Pancreas (tissue), 10 donors: ENCODE data around the gene C1orf116. TPM values are rescaled to one million over a fixed set of nuclear protein-coding genes. Genes with fewer than 3 reads are reported as not detected.

Experiments used
- ATAC-seq, 4 donors: fragments of 200-7000 bp; cut with Tn5 transposase; one replicate each; pipeline versions ENCODE4 v1.8.0 to v1.9.1; 2020; ENCODE audit warnings: mild to moderate bottlenecking in 4 of 4, moderate library complexity in 4 of 4
- DNase-seq, 6 donors: peaks; one replicate each; pipeline ENCODE4 v3.0.0-alpha.2; 2020
- FAIRE-seq: peaks from 2 replicates; lab custom pipeline; 2012; peaks lifted over from hg19 to GRCh38; lab: Jason Lieb, UNC
- H3K27ac ChIP-seq, 4 donors: fragments of 200-600 bp; sonication (generic); 1 replicate in 3 of 4; 2 replicates in 1 of 4; pipeline versions ENCODE4 v1.5.0 to v1.8.0; 2020
- H3K27me3 ChIP-seq, 4 donors: fragments of 200-600 bp; one replicate each; pipeline ENCODE4 v1.8.0; 2021
- H3K36me3 ChIP-seq, 3 donors: fragments of 200-600 bp; sonication (generic) in 1 of 3; one replicate each; pipeline versions ENCODE4 v1.5.0 to v1.8.0; 2020 to 2021
- H3K4me1 ChIP-seq, 3 donors: fragments of 200-600 bp; one replicate each; pipeline ENCODE4 v1.8.0; 2021
- H3K4me3 ChIP-seq, 4 donors: fragments of 200-600 bp; sonication (generic) in 2 of 4; one replicate each; pipeline versions ENCODE4 v1.5.0 to v1.8.0; 2020 to 2021
- H3K9me3 ChIP-seq, 4 donors: fragments of 200-600 bp; one replicate each; pipeline ENCODE4 v1.8.0; 2021
- WGBS, 2 donors: extraction: QIAGEN DNeasy Blood & Tissue Kit; methylation state at CpG; one replicate each; pipeline ENCODE4 v1.1.7; 2013; 5-methylcytosine and 5-hydroxymethylcytosine counted together
- intact Hi-C, 3 donors: fragments of 100-400 bp; cut with DNase I; formaldehyde crosslinking; loops; one replicate each; pipeline versions ENCODE4 v1.11.1 to v1.14.2; 2022
- polyA plus RNA-seq, 2 donors: library from polyadenylated mRNA; stranded (reverse); fragments of 200-250 nt; gene quantifications; one replicate each; pipeline ENCODE4 v1.2.3, GENCODE V29; 2013
- total RNA-seq, 6 donors: library from RNA; stranded (reverse); fragmentation: NEBNext Ultra II Directional in 4 of 6; extraction: Animal tissue kit (Norgen Biotek cat#: 25700) in 4 of 6; gene quantifications; one replicate each; pipeline versions ENCODE4 v1.2.1 to v1.2.4, GENCODE V29; 2021 to 2023
- TF ChIP-seq, protein P1 (sequence below), 4 donors: fragments of 200-600 bp; sonication (generic) in 3 of 4; IDR thresholded peaks; one replicate each; pipeline versions ENCODE4 v1.5.0 to v1.8.0; 2021; ENCODE audit warnings: antibody characterized with exemption in 4 of 4
- donor health status: healthy with polysubstance abuse.
- donor health status: DM: no; HTN: no; CAD: no; lungs with moderate emphysema.
- donor health status: DM: no; HTN: no; CAD: no.
- donor health status: control.
- donor health status: control.
- donor health status: Bipolar disorder and iron deficiency.
- donor health status: DM: yes; HTN: yes; CAD: no.
- donor health status: DM: no; HTN: no; CAD: no.
- donor health status: DM: no; HTN: no; CAD: no.
- donor health status: DM: yes; HTN: yes; CAD: no.

C1orf116 gene
- total and polyA plus RNA-seq, 8 donors: 7.8 to 26.9 (median 10.1) TPM

DNA sequence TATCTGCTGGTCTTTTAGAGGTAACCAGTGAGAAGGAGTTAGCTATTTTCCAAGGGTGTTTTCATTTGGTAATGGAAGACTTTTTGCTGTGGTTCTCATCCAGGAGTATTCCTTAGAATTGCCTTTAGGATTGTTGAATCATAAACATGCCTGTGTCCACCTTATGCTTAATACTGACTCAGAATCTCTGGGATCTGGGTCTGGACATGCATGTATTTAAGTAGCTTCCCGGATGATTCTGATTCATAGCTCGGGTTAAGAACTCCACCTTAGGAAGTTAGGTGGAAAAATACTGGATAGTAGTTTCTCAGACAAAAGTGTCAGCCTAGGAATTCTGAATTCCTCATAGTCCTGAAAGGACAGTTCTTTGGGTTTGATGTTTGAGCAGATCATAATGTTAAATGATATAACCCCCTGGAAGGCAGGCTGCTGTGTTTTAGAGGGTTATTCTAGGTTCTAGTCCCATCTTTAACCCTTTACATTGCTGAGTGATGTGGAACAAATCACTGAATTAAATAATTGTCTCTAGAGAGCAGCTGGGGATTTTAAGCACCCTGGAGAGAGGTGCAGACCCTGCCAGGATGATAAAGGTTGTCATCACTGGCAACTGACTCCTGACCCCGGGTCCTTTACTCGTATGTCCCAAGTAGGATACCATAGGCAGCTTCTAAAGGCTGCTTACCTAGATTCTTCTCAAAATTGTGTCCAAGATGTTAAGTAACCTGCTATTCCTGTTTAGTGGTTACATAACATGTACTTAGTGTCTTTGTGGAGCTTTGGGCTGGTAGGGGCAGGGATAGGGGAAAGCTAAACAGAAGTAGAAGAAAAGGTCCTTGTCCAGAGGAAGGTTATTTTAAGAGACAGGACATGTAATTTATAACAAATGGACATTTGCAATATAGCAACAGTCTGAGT lies 41.6 kb upstream of the C1orf116 start:
- H3K4me1 ChIP-seq: no peaks in the 10 kb centered on the region
- intact Hi-C loops: no loop called here
- ATAC-seq (no peak), DNase-seq (no peak), FAIRE-seq (no peak)
- 69 to 74% methylated on average over 4 of the region's 4 CpGs for WGBS, 2 donors
- no peaks in the 10 kb centered on the region for H3K36me3 ChIP-seq
- no peak overlapping the region for H3K27ac ChIP-seq
- no peaks in the 10 kb centered on the region for H3K27me3 ChIP-seq
- no peak overlapping the region for H3K4me3 ChIP-seq
- TF ChIP-seq, protein P1, sequence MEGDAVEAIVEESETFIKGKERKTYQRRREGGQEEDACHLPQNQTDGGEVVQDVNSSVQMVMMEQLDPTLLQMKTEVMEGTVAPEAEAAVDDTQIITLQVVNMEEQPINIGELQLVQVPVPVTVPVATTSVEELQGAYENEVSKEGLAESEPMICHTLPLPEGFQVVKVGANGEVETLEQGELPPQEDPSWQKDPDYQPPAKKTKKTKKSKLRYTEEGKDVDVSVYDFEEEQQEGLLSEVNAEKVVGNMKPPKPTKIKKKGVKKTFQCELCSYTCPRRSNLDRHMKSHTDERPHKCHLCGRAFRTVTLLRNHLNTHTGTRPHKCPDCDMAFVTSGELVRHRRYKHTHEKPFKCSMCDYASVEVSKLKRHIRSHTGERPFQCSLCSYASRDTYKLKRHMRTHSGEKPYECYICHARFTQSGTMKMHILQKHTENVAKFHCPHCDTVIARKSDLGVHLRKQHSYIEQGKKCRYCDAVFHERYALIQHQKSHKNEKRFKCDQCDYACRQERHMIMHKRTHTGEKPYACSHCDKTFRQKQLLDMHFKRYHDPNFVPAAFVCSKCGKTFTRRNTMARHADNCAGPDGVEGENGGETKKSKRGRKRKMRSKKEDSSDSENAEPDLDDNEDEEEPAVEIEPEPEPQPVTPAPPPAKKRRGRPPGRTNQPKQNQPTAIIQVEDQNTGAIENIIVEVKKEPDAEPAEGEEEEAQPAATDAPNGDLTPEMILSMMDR (IDR thresholded peaks at IDR 0.05): no peak
- H3K9me3 ChIP-seq: no peaks in the 10 kb centered on the region

DNA sequence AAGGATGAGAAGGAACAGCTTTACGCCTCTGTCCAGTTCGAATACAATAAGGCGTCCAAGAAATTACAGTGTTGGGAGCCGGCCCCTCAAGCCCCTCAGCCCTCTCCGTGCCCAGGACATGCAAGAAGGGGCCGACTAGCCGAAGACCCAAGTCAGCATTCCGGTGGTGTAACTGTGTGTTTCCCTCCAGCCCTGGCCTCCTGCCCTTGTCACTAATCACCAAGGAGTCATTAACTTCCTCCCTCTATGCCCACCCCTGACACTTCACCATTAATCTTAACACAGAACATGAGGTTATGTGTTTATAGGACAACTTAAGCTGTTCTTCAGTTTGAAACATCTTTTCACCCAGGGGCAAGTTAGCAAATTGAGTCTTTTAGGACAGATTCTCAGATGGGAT lies 39.7 kb upstream of the C1orf116 start:
- ATAC-seq: no peak
- TF ChIP-seq, protein P1 (IDR thresholded peaks at IDR 0.05): no peak
- intact Hi-C loops: no loop called here
- no peak for DNase-seq
- no peaks in the 10 kb centered on the region for H3K27me3 ChIP-seq
- no peak overlapping the region for H3K4me3 ChIP-seq
- no peak overlapping the region for H3K27ac ChIP-seq
- 86 to 89% methylated on average over 8 of the region's 8 CpGs for WGBS, 2 donors
- no peaks in the 10 kb centered on the region for H3K9me3 ChIP-seq
- no peak for FAIRE-seq
- no peaks in the 10 kb centered on the region for H3K4me1 ChIP-seq
- H3K36me3 ChIP-seq: peaks cover 0 to 3% (median 0%) of the 10 kb centered on the region in 3 donors

DNA sequence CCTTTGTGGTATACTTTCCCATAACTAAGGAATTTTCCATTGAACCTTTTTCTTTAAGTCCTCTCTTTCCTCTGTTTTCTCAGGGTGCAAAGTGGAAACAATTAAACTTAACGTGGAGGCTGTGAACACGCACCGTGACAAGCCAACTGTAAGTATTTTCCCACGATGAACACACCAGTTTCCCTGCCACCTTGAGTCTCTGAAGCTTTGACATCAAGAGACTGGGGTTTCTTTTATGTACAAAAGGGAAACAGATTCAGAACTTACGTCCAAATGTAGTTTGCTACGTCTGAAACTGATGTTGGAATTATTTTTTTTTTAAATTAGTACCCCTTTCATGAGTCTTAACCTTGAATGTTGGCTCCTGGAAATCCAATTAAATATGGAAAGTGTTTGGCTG lies 38.9 kb upstream of the C1orf116 start:
- FAIRE-seq (no peak), DNase-seq (no peak), ATAC-seq (no peak)
- H3K27me3 ChIP-seq: no peaks in the 10 kb centered on the region
- H3K36me3 ChIP-seq: peaks cover 0 to 3% (median 0%) of the 10 kb centered on the region in 3 donors
- no peak overlapping the region for H3K27ac ChIP-seq
- WGBS, 2 donors: 87% methylated on average over 6 of the region's 6 CpGs
- intact Hi-C loops: no loop called here
- no peaks in the 10 kb centered on the region for H3K4me1 ChIP-seq
- no peak overlapping the region for H3K4me3 ChIP-seq
- H3K9me3 ChIP-seq: no peaks in the 10 kb centered on the region
- TF ChIP-seq, protein P1 (IDR thresholded peaks at IDR 0.05): no peak

DNA sequence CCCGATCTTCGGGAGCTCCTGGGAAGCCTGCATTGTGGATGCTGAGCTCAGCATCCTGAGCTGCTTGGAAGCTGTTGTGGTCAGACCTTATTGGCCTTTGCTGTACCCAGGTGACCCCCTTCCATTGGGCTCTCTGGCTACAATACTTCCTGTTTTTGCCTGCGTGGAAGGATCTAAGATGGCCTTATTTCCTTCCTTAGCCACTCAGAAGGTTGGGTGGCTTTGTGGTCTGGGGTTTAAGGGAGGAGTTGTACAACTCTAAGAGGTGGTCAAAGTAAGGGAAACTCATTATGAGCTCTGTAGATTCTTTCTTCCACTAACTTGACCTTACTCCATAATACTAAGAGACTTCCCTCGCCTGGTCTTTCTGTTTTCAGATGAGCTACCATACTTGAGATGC lies 38.3 kb upstream of the C1orf116 start:
- intact Hi-C loops: no loop called here
- H3K27ac ChIP-seq: no peak overlapping the region
- H3K36me3 ChIP-seq: peaks cover 0 to 5% (median 3%) of the 10 kb centered on the region in 3 donors
- 85% methylated on average over 4 of the region's 4 CpGs for WGBS, 2 donors
- H3K27me3 ChIP-seq: no peaks in the 10 kb centered on the region
- no peak for FAIRE-seq
- TF ChIP-seq, protein P1 (IDR thresholded peaks at IDR 0.05): no peak
- H3K9me3 ChIP-seq: no peaks in the 10 kb centered on the region
- no peaks in the 10 kb centered on the region for H3K4me1 ChIP-seq
- H3K4me3 ChIP-seq: no peak overlapping the region
- DNase-seq: no peak
- ATAC-seq: no peak
